ENCODE results near the gene DZIP1. TPM values are rescaled to one million over a fixed set of nuclear protein-coding genes. Genes with fewer than 3 reads are reported as not detected.
"Not testable (repeated sequence)": the region's sequence is repeated elsewhere in the genome, so short reads cannot be mapped to it uniquely, and the experiment has no call there.

The DZIP1 gene
- total and polyA plus RNA-seq, 12 donors: 6.7 to 16.7 (median 9.9) TPM

- Histone ChIP-seq H3K9me3 (replicated peaks in 1 of 3) (no peaks in the 10 kb centered on the region), H3K4me3 (no peak overlapping the region), H3K27ac (no peak overlapping the region), H3K4me1 (replicated peaks in 1 of 2) (no peaks in the 10 kb centered on the region), H3K36me3 (replicated peaks in 1 of 2) (no peaks in the 10 kb centered on the region), H3K27me3 (no peaks in the 10 kb centered on the region)
- intact Hi-C loops (cut with DNase I): no loop called here
- DNase-seq: no peak
- WGBS, 4 donors: 92 to 100% (median 92%) methylated on average over 2 of the region's 2 CpGs
- TF ChIP-seq POLR2A (IDR thresholded peaks at IDR 0.05) (no peak), CTCF (IDR thresholded peaks at IDR 0.05) (no peak)
Observed at GRCh38 chr13:95568131-95568530, 76.4 kb downstream of the DZIP1 start.

- H3K36me3 ChIP-seq (replicated peaks in 1 of 2); H3K27me3 ChIP-seq; H3K4me3 ChIP-seq; intact Hi-C loops (cut with DNase I); H3K4me1 ChIP-seq (replicated peaks in 1 of 2); DNase-seq; H3K9me3 ChIP-seq (replicated peaks in 1 of 3); H3K27ac ChIP-seq: not testable (repeated sequence)
- 88 to 100% (median 93%) methylated on average over 1 of the region's 1 CpG for WGBS, 4 donors
Observed at GRCh38 chr13:95565758-95566157, 78.7 kb downstream of the DZIP1 start.

- TF ChIP-seq POLR2A (IDR thresholded peaks at IDR 0.05) (no peak), CTCF (IDR thresholded peaks at IDR 0.05) (no peak)
- no peak for DNase-seq
- H3K4me1 ChIP-seq (replicated peaks in 1 of 2): no peaks in the 10 kb centered on the region
- no peaks in the 10 kb centered on the region for H3K9me3 ChIP-seq (replicated peaks in 1 of 3)
- H3K36me3 ChIP-seq (replicated peaks in 1 of 2): no peaks in the 10 kb centered on the region
- no peak overlapping the region for H3K4me3 ChIP-seq
- H3K27me3 ChIP-seq: no peaks in the 10 kb centered on the region
- WGBS, 4 donors: 36 to 43% (median 40%) methylated on average over 5 of the region's 5 CpGs
- H3K27ac ChIP-seq: no peak overlapping the region
- intact Hi-C loops (cut with DNase I): no loop called here
Observed at GRCh38 chr13:95564733-95565291, 79.7 kb downstream of the DZIP1 start.

GRCh38 chr13:95564091-95564490, 80.4 kb downstream of the DZIP1 start:
- no peaks in the 10 kb centered on the region for H3K9me3 ChIP-seq (replicated peaks in 1 of 3)
- H3K4me3 ChIP-seq: no peak overlapping the region
- H3K4me1 ChIP-seq (replicated peaks in 1 of 2): no peaks in the 10 kb centered on the region
- 66 to 67% (median 66%) methylated on average over 3 of the region's 3 CpGs for WGBS, 4 donors
- no peak overlapping the region for H3K27ac ChIP-seq
- H3K36me3 ChIP-seq (replicated peaks in 1 of 2): no peaks in the 10 kb centered on the region
- TF ChIP-seq CTCF (IDR thresholded peaks at IDR 0.05) (no peak), POLR2A (IDR thresholded peaks at IDR 0.05) (no peak)
- intact Hi-C loops (cut with DNase I): no loop called here
- H3K27me3 ChIP-seq: no peaks in the 10 kb centered on the region
- no peak for DNase-seq

- Histone ChIP-seq H3K27ac (no peak overlapping the region), H3K4me1 (replicated peaks in 1 of 2) (no peaks in the 10 kb centered on the region), H3K27me3 (peaks cover 4% of the 10 kb centered on the region), H3K36me3 (replicated peaks in 1 of 2) (no peaks in the 10 kb centered on the region), H3K4me3 (no peak overlapping the region), H3K9me3 (replicated peaks in 1 of 3) (no peaks in the 10 kb centered on the region)
- WGBS, 4 donors: 76 to 81% (median 78%) methylated on average over 6 of the region's 6 CpGs
- no peak for TF ChIP-seq CTCF (IDR thresholded peaks at IDR 0.05)
- TF ChIP-seq POLR2A (IDR thresholded peaks at IDR 0.05): no peak
- intact Hi-C loops (cut with DNase I): no loop called here
- DNase-seq: no peak
Observed at GRCh38 chr13:95560387-95560786, 84.1 kb downstream of the DZIP1 start.

Data from adrenal gland (tissue), 12 donors.